Lung (tissue), 12 donors: ENCODE data around the gene SLC8A1. TPM values are rescaled to one million over a fixed set of nuclear protein-coding genes. Genes with fewer than 3 reads are reported as not detected.

ENCODE experiments used
- ATAC-seq: fragments of 200-7000 bp; cut with Tn5 transposase; one replicate; pipeline ENCODE4 v1.9.1; 2020; ENCODE audit warnings: moderate number of reproducible peaks; ENCODE audit not compliant: insufficient read depth, low FRiP score
- DNase-seq, 3 donors: peaks; one replicate each; pipeline ENCODE4 v3.0.0-alpha.2; 2013 to 2017
- H3K27ac ChIP-seq, 2 donors: one replicate each; pipeline ENCODE4 v1.5.1; 2013; ENCODE audit warnings: mild to moderate bottlenecking in 2 of 2, moderate library complexity in 2 of 2, control low read depth in 1 of 2, inconsistent platforms in 1 of 2, low read depth in 1 of 2, low read length in 1 of 2
- H3K27me3 ChIP-seq, 3 donors: one replicate each; pipeline ENCODE4 v1.5.1; 2013; ENCODE audit warnings: low read length in 2 of 3; ENCODE audit not compliant: control insufficient read depth in 3 of 3, insufficient read depth in 3 of 3
- H3K36me3 ChIP-seq, 4 donors: one replicate each; pipeline ENCODE4 v1.5.1; 2013; ENCODE audit warnings: low read length in 4 of 4, mild to moderate bottlenecking in 1 of 4, moderate library complexity in 1 of 4; ENCODE audit not compliant: control insufficient read depth in 4 of 4, insufficient read depth in 4 of 4
- H3K4me1 ChIP-seq, 5 donors: one replicate each; pipeline ENCODE4 v1.5.1; 2013; ENCODE audit warnings: low read length in 5 of 5, mild to moderate bottlenecking in 2 of 5, moderate library complexity in 1 of 5; ENCODE audit not compliant: control insufficient read depth in 5 of 5, insufficient read depth in 5 of 5
- H3K4me3 ChIP-seq: one replicate; pipeline ENCODE4 v1.5.1; 2013; ENCODE audit warnings: mild to moderate bottlenecking, control low read depth, moderate library complexity
- H3K9ac ChIP-seq, 2 donors: one replicate each; pipeline ENCODE4 v1.5.1; 2013; ENCODE audit warnings: low read length in 2 of 2, control low read depth in 1 of 2; ENCODE audit not compliant: insufficient read depth in 1 of 2
- H3K9me3 ChIP-seq, 4 donors: one replicate each; pipeline ENCODE4 v1.5.1; 2013; ENCODE audit warnings: low read length in 3 of 4, mild to moderate bottlenecking in 1 of 4, moderate library complexity in 1 of 4; ENCODE audit not compliant: control insufficient read depth in 4 of 4, insufficient read depth in 3 of 4
- CTCF ChIP-seq: IDR thresholded peaks from 2 replicates; pipeline ENCODE4 v1.5.1; 2012; ENCODE audit warnings: mild to moderate bottlenecking; ENCODE audit errors: control extremely low read depth, extremely low read depth
- WGBS, 2 donors: extraction: QIAGEN DNeasy Blood & Tissue Kit; methylation state at CpG; one replicate each; pipeline ENCODE4 v1.1.7; 2013; 5-methylcytosine and 5-hydroxymethylcytosine counted together
- polyA plus RNA-seq, 2 donors: library from polyadenylated mRNA; stranded (reverse); fragments of 200-250 nt; gene quantifications; one replicate each; pipeline ENCODE4 v1.2.1, GENCODE V29; 2013
- total RNA-seq, 2 donors: library from RNA; depleted of rRNA in 1 of 2; stranded (reverse); fragments of >200 nt in 1 of 2; gene quantifications; one replicate each; pipeline ENCODE4 v1.2.1, GENCODE V29; 2014 to 2021
- donor health status: control.
- donor health status: control.
- donor health status: Bipolar disorder and iron deficiency.
- donor health status: healthy.
- donor health status: DM: yes; HTN: yes; CAD: no.

The SLC8A1 gene
- total and polyA plus RNA-seq, 4 donors, result 1.2 to 34.7 (median 18.4) TPM

- peaks cover 0 to 18% (median 4%) of the 10 kb centered on the region in 5 donors for H3K4me1 ChIP-seq
- DNase-seq, result no peak
- H3K4me3 ChIP-seq, result no peak overlapping the region
- no peaks in the 10 kb centered on the region for H3K9me3 ChIP-seq
- H3K27me3 ChIP-seq, result no peaks in the 10 kb centered on the region
- H3K36me3 ChIP-seq, result peaks cover 0 to 29% (median 0%) of the 10 kb centered on the region in 4 donors
- no peak overlapping the region for H3K9ac ChIP-seq
- WGBS, 2 donors, result 90 to 99% methylated on average over 2 of the region's 2 CpGs
- no peak overlapping the region for H3K27ac ChIP-seq
- no peak for ATAC-seq
- no peak for TF ChIP-seq CTCF
Measured at GRCh38 chr2:40159333-40159732, 292.6 kb downstream of the SLC8A1 start.

- Histone ChIP-seq H3K4me3 (no peak overlapping the region), H3K36me3 (peaks cover 0 to 24% (median 0%) of the 10 kb centered on the region in 4 donors), H3K27ac (no peak overlapping the region), H3K4me1 (peaks cover 0 to 14% (median 0%) of the 10 kb centered on the region in 5 donors), H3K9me3 (no peaks in the 10 kb centered on the region), H3K9ac (no peak overlapping the region), H3K27me3 (no peaks in the 10 kb centered on the region)
- TF ChIP-seq CTCF, result no peak
- WGBS, 2 donors, result 95 to 96% methylated on average over 5 of the region's 5 CpGs
- ATAC-seq (no peak), DNase-seq (no peak)
Measured at GRCh38 chr2:40158781-40159180, 293.1 kb downstream of the SLC8A1 start.

- WGBS, 2 donors, result 82 to 92% methylated on average over 2 of the region's 2 CpGs
Measured at GRCh38 chr2:40155728-40156127, 296.2 kb downstream of the SLC8A1 start.

More at GRCh38 chr2:40155728-40156127, 296.2 kb downstream of the SLC8A1 start:
- Histone ChIP-seq H3K36me3 (peaks cover 0 to 14% (median 0%) of the 10 kb centered on the region in 4 donors), H3K27ac (no peak overlapping the region), H3K27me3 (no peaks in the 10 kb centered on the region), H3K4me3 (no peak overlapping the region), H3K9ac (no peak overlapping the region), H3K9me3 (no peaks in the 10 kb centered on the region), H3K4me1 (peaks cover 0 to 10% (median 0%) of the 10 kb centered on the region in 5 donors)
- DNase-seq (no peak), ATAC-seq (no peak)
- TF ChIP-seq CTCF, result no peak
